ENCODE measurements around the gene PLEKHA7.

DNA sequence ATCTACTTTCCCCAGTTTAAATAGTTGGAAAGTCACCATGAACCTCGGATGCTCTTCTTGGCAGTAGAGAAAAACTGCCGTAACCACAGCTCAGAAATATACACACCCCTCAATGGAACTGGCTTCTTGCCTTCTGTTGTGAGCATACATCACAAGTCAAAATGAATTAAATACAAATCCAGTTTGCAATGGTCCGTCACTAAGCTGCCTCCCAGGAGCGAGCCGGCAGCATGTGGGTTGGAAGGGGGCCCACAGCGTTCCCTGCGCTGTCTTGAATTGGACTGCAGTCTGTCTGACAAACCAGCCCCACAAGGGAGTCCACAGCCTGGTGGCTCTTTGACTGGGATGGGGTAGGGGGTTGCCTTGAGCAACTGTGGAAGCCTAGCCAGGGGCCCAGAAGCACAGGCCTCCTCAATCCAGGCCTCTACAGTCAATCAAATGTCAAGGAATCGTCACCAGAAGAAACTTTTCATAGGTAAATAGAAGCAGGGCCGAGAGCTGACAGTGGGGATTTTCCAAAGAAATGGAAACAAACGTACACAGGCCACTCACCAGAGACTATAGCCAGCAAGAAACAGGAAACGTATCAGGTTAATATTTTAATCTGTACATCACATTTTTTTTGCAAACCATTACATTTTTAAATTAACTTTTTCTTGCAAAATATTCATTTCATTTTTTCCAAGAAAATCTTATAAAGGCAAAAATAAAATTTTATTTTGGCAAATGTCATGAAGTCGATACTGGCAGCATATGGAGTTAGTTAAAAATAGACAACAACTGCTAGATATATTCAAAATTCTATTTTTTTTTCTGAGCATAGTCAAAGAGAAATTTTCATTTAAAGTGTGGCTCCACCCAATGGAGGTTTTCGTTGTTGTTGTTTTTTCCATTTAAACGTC lies 237.3 kb downstream of the PLEKHA7 start:
- TF ChIP-seq POLR2AphosphoS5 (IDR thresholded peaks at IDR 0.05; ENCODE audit: low read depth, low read length) (no peak), POLR2A (IDR thresholded peaks at IDR 0.05; ENCODE audit: low read depth, low read length) (no peak), TAF1 (IDR thresholded peaks at IDR 0.05; ENCODE audit: low read depth, low read length) (no peak), SPI1 (IDR thresholded peaks at IDR 0.05; ENCODE audit: low read depth, low read length) (no peak), POU2F2 (IDR thresholded peaks at IDR 0.05; ENCODE audit: low read depth, low read length) (no peak)

Data from GM12891 (cell line).